Measurements from ENCODE around the gene CAPN7. TPM values are rescaled to one million over a fixed set of nuclear protein-coding genes. Genes with fewer than 3 reads are reported as not detected.

Gene CAPN7
- total RNA-seq, 4 donors from 2014 or later, result 44.0 to 80.5 (median 49.1) TPM

- 0 to 1% methylated on average over 3 of the region's 3 CpGs for WGBS, 2 donors
- intact Hi-C loops (cut with DNase I; ENCODE audit: low total_unique reads), result loop anchor here (10.0 kb wide), 1 partner anchor 199 kb away; no protein-coding TSS in a partner anchor
- no peak overlapping the region for H3K4me3 ChIP-seq (ENCODE audit: low read depth, poor library complexity, severe bottlenecking)
- no peak for DNase-seq (ENCODE audit: low spot score in 2 of 2)
- TF ChIP-seq CTCF (IDR thresholded peaks at IDR 0.05), result no peak
- TF ChIP-seq POLR2A (IDR thresholded peaks at IDR 0.05), result no peak
Measured at GRCh38 chr3:15205482-15205933, 538 bp upstream of the CAPN7 start.

GRCh38 chr3:15206662-15207576, 873 bp downstream of the CAPN7 start:
- H3K4me3 ChIP-seq (ENCODE audit: low read depth, poor library complexity, severe bottlenecking), result peak overlapping the region; percentile 78
- TF ChIP-seq POLR2A (IDR thresholded peaks at IDR 0.05) (no peak), CTCF (IDR thresholded peaks at IDR 0.05) (no peak)
- 2 to 3% methylated on average over 20 to 29 of the region's 30 CpGs for WGBS, 2 donors
- intact Hi-C loops (cut with DNase I; ENCODE audit: low total_unique reads), result loop anchor here (10.0 kb wide), 1 partner anchor 198 kb away; no protein-coding TSS in a partner anchor
- DNase-seq (ENCODE audit: low spot score in 2 of 2), result no peak

- intact Hi-C loops (cut with DNase I; ENCODE audit: low total_unique reads), result loop anchor here (10.0 kb wide), 1 partner anchor 197 kb away; no protein-coding TSS in a partner anchor
- no peak overlapping the region for H3K4me3 ChIP-seq (ENCODE audit: low read depth, poor library complexity, severe bottlenecking)
- no peak for DNase-seq (ENCODE audit: low spot score in 2 of 2)
- WGBS, 2 donors, result 58 to 69% methylated on average over 5 of the region's 5 CpGs
- TF ChIP-seq CTCF (IDR thresholded peaks at IDR 0.05) (no peak), POLR2A (IDR thresholded peaks at IDR 0.05) (no peak)
Measured at GRCh38 chr3:15207836-15208504, 1.9 kb downstream of the CAPN7 start.

GRCh38 chr3:15211937-15212336, 5.9 kb downstream of the CAPN7 start:
- H3K4me3 ChIP-seq (ENCODE audit: low read depth, poor library complexity, severe bottlenecking), result no peak overlapping the region
- no peak for DNase-seq (ENCODE audit: low spot score in 2 of 2)
- TF ChIP-seq POLR2A (IDR thresholded peaks at IDR 0.05), result no peak
- no peak for TF ChIP-seq CTCF (IDR thresholded peaks at IDR 0.05)
- intact Hi-C loops (cut with DNase I; ENCODE audit: low total_unique reads), result no loop called here

- TF ChIP-seq POLR2A (IDR thresholded peaks at IDR 0.05), result no peak
- TF ChIP-seq CTCF (IDR thresholded peaks at IDR 0.05), result no peak
- intact Hi-C loops (cut with DNase I; ENCODE audit: low total_unique reads), result no loop called here
- H3K4me3 ChIP-seq (ENCODE audit: low read depth, poor library complexity, severe bottlenecking), result no peak overlapping the region
- 82 to 96% methylated on average over 1 of the region's 1 CpG for WGBS, 2 donors
- no peak for DNase-seq (ENCODE audit: low spot score in 2 of 2)
Measured at GRCh38 chr3:15214758-15215157, 8.7 kb downstream of the CAPN7 start.

Measured in lower leg skin (tissue), 4 donors.